Neuronal stem cell (in vitro differentiated cells): ENCODE data around the gene SPATA20.
A peak's percentile ranks its signal among the peaks of the same experiment; 100 is the strongest.

ENCODE experiments used
- DNase-seq: peaks from one replicate; pipeline ENCODE4 v3.0.0-alpha.2; 2013; ENCODE audit warnings: low spot score
- H2AFZ ChIP-seq: one replicate; pipeline ENCODE4 v1.6.1; 2013; ENCODE audit warnings: mild to moderate bottlenecking, low read length, inconsistent platforms
- H2AK5ac ChIP-seq: 2 replicates; pipeline ENCODE4 v1.6.1; 2013; ENCODE audit warnings: low read depth, mild to moderate bottlenecking, inconsistent platforms, low read length, moderate library complexity, mixed read lengths
- H2BK120ac ChIP-seq: 2 replicates; pipeline ENCODE4 v1.6.1; 2013; ENCODE audit warnings: low read depth, mild to moderate bottlenecking, inconsistent platforms, low read length, moderate library complexity, mixed read lengths
- H2BK12ac ChIP-seq: one replicate; pipeline ENCODE4 v1.6.1; 2013; ENCODE audit warnings: low read length, inconsistent platforms
- H2BK15ac ChIP-seq: 2 replicates; pipeline ENCODE4 v1.6.1; 2013; ENCODE audit warnings: mild to moderate bottlenecking, low read length, inconsistent platforms, mixed read lengths
- H2BK5ac ChIP-seq: one replicate; pipeline ENCODE4 v1.6.1; 2013; ENCODE audit warnings: inconsistent platforms, mild to moderate bottlenecking, low read length, moderate library complexity
- H3K14ac ChIP-seq: one replicate; pipeline ENCODE4 v1.6.1; 2013; ENCODE audit warnings: low read length, inconsistent platforms
- H3K18ac ChIP-seq: 2 replicates; pipeline ENCODE4 v1.6.1; 2013; ENCODE audit warnings: low read length, inconsistent platforms
- H3K23ac ChIP-seq: 2 replicates; pipeline ENCODE4 v1.6.1; 2013; ENCODE audit warnings: low read depth, mild to moderate bottlenecking, mixed read lengths, low read length, inconsistent platforms; ENCODE audit not compliant: poor library complexity
- H3K27ac ChIP-seq: replicated peaks from 3 replicates; pipeline ENCODE4 v1.5.1; 2013; ENCODE audit warnings: low read length, inconsistent platforms
- H3K27me3 ChIP-seq, 3 experiments: 2 replicates each; pipeline ENCODE4 v1.6.1; 2013; ENCODE audit warnings: low read length in 3 of 3, mild to moderate bottlenecking in 2 of 3, inconsistent platforms in 1 of 3, low read depth in 1 of 3, mixed read lengths in 1 of 3, moderate library complexity in 1 of 3; ENCODE audit not compliant: control insufficient read depth in 3 of 3, insufficient read depth in 3 of 3
- H3K36me3 ChIP-seq, 2 donors: replicated peaks in 1 of 2; 2 replicates each; pipeline ENCODE4 v1.6.1; 2013; ENCODE audit warnings: low read length in 2 of 2; ENCODE audit not compliant: control insufficient read depth in 2 of 2, insufficient read depth in 2 of 2
- H3K4ac ChIP-seq: 2 replicates; pipeline ENCODE4 v1.6.1; 2013; ENCODE audit warnings: inconsistent platforms, mild to moderate bottlenecking, low read length, moderate library complexity
- H3K4me1 ChIP-seq, 2 donors: 1 replicate in 1 of 2; 2 replicates in 1 of 2; pipeline ENCODE4 v1.6.1; 2013; ENCODE audit warnings: low read length in 2 of 2, low read depth in 1 of 2; ENCODE audit not compliant: control insufficient read depth in 2 of 2, insufficient read depth in 1 of 2
- H3K4me2 ChIP-seq: one replicate; pipeline ENCODE4 v1.6.1; 2013; ENCODE audit warnings: mild to moderate bottlenecking, low read length, inconsistent platforms; ENCODE audit not compliant: insufficient read depth, poor library complexity, severe bottlenecking
- H3K4me3 ChIP-seq, 2 donors: 2 replicates each; pipeline ENCODE4 v1.5.1; 2013; ENCODE audit warnings: low read length in 2 of 2, mild to moderate bottlenecking in 2 of 2, inconsistent platforms in 1 of 2, moderate library complexity in 1 of 2
- H3K79me1 ChIP-seq: one replicate; pipeline ENCODE4 v1.6.1; 2013; ENCODE audit warnings: low read depth, mild to moderate bottlenecking, inconsistent platforms, low read length, moderate library complexity
- H3K9ac ChIP-seq: one replicate; pipeline ENCODE4 v1.6.1; 2013; ENCODE audit warnings: mild to moderate bottlenecking, low read depth, low read length, inconsistent platforms; ENCODE audit not compliant: poor library complexity
- H3K9me3 ChIP-seq, 2 donors: replicated peaks in 1 of 2; 2 replicates each; pipeline versions ENCODE3 to v1.6.1; 2013; ENCODE audit warnings: low read length in 2 of 2, mild to moderate bottlenecking in 2 of 2, inconsistent platforms in 1 of 2, low read depth in 1 of 2, mixed read lengths in 1 of 2, moderate library complexity in 1 of 2; ENCODE audit not compliant: control insufficient read depth in 2 of 2, insufficient read depth in 1 of 2
- H4K8ac ChIP-seq: one replicate; pipeline ENCODE4 v1.6.1; 2013; ENCODE audit warnings: low read depth, mild to moderate bottlenecking, inconsistent platforms, low read length, moderate library complexity
- H4K91ac ChIP-seq: one replicate; pipeline ENCODE4 v1.6.1; 2013; ENCODE audit warnings: low read length, low read depth, mild to moderate bottlenecking, inconsistent platforms; ENCODE audit not compliant: poor library complexity
- WGBS, 2 donors: extraction: QIAGEN DNeasy Blood & Tissue Kit; methylation state at CpG; one replicate each; pipeline ENCODE4 v1.1.7; 2013; ENCODE audit warnings: missing lambda C conversion rate in 2 of 2, mixed read lengths in 1 of 2; ENCODE audit not compliant: insufficient read length in 2 of 2, insufficient replicate concordance in 1 of 2; ENCODE audit errors: extremely low coverage in 2 of 2; 5-methylcytosine and 5-hydroxymethylcytosine counted together

Gene SPATA20

DNA sequence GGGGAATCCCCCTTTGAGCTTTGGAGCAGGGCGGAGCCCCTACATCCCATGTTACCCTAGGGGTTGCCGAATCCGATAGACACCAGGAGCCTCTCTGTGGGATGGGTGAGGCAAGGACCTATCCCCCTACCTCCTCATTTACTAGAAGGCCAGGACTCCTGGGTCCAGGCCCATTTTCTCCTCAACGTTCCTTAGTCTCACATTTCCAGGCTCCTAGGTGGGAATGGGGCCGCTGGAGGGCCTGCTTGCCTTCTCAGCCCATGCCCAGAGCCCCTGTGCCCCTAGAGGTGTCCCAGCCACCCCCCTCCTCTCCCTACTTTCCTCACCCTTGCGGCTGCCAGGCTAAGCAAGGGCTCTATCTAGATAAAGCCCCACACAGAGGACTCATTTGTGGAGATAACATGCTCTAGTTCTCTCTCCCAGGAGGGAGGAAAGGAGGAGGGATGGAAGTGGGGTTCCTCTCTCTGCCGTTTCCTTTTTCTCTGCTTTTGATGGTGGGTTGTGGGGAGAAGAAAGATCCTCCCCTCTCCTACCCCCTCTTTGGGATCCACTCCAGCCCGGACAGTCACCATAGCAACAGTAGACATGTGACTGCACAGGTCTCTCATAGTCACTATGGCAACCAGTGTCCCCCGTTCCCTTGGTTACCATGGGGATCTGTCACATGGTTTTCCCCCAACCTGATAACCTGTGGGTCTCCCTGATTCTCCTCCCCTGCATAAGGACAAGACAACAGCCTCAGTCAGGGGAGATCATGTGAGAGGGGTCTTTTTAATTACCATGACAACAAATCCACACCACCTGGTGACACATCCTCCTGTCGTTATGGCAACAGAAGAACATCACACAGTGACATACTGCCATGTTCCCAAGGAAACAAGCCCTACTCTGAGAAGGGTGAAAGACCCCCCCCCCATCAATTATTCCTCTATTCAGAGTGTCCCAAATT is 18.7 kb downstream of the SPATA20 start:
- H4K8ac ChIP-seq = no peak overlapping the region
- no peaks in the 10 kb centered on the region for H3K36me3 ChIP-seq
- no CpG with 5 or more reads among the region's 10 CpGs for WGBS, 2 donors
- no peak overlapping the region for H4K91ac ChIP-seq
- H3K9ac ChIP-seq = no peak overlapping the region
- peaks cover 5 to 31% (median 30%) of the 10 kb centered on the region in 3 experiments for H3K27me3 ChIP-seq
- peak overlapping the region; percentile 65 for H2BK15ac ChIP-seq
- H3K9me3 ChIP-seq = no peaks in the 10 kb centered on the region
- no peak overlapping the region for H3K4ac ChIP-seq
- H3K27ac ChIP-seq = no peak overlapping the region
- peak overlapping the region; percentile 65 for H2BK120ac ChIP-seq
- no peak overlapping the region for H3K14ac ChIP-seq
- peak overlapping the region; percentile 68 for H3K18ac ChIP-seq
- H3K23ac ChIP-seq = no peak overlapping the region
- no peak overlapping the region for H3K4me3 ChIP-seq
- H3K4me2 ChIP-seq = no peak overlapping the region
- H3K79me1 ChIP-seq = no peaks in the 10 kb centered on the region
- peak overlapping the region; percentile 20 for H2AK5ac ChIP-seq
- peak; percentile 59 for DNase-seq
- peaks cover 53 to 55% of the 10 kb centered on the region in 2 donors for H3K4me1 ChIP-seq
- H2BK12ac ChIP-seq = no peak overlapping the region
- H2AFZ ChIP-seq = peak overlapping the region; percentile 57
- H2BK5ac ChIP-seq = peak overlapping the region; percentile 19

DNA sequence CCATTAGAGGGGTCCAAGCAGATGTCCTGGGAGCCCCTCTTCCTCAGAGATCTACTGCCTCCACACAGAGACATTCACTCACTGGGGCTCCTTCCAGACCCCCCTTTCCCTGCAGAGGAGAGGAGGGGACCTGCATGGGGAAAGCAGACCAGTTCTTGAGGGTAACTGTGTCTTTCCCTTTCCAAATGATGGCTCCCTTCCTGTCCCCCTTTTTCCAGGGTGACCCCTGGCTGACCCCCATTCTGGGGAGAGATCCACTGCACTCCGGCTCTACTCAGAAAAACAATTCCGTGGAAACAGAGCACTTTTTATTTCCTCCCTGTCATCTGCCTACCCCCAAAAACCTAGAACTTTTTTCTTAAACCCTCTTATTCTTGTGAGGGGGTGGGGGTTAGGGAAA is 19.9 kb downstream of the SPATA20 start:
- H3K4ac ChIP-seq = no peak overlapping the region
- peak overlapping the region; percentile 61 for H3K9ac ChIP-seq
- no peak overlapping the region for H3K27ac ChIP-seq
- H2AFZ ChIP-seq = no peak overlapping the region
- H3K36me3 ChIP-seq = no peaks in the 10 kb centered on the region
- no peak for DNase-seq
- H2BK5ac ChIP-seq = peak overlapping the region; percentile 19
- H3K23ac ChIP-seq = no peak overlapping the region
- WGBS, 2 donors = no CpG with 5 or more reads among the region's 2 CpGs
- H3K4me2 ChIP-seq = no peak overlapping the region
- H4K91ac ChIP-seq = no peak overlapping the region
- H3K4me1 ChIP-seq = peaks cover 54 to 57% of the 10 kb centered on the region in 2 donors
- no peaks in the 10 kb centered on the region for H3K9me3 ChIP-seq
- no peak overlapping the region for H2BK120ac ChIP-seq
- no peaks in the 10 kb centered on the region for H3K79me1 ChIP-seq
- H3K27me3 ChIP-seq = peaks cover 5 to 23% (median 22%) of the 10 kb centered on the region in 3 experiments
- no peak overlapping the region for H2BK15ac ChIP-seq
- no peak overlapping the region for H3K4me3 ChIP-seq
- H2AK5ac ChIP-seq = peak overlapping the region; percentile 74
- H3K14ac ChIP-seq = no peak overlapping the region
- H4K8ac ChIP-seq = no peak overlapping the region
- no peak overlapping the region for H3K18ac ChIP-seq
- no peak overlapping the region for H2BK12ac ChIP-seq

DNA sequence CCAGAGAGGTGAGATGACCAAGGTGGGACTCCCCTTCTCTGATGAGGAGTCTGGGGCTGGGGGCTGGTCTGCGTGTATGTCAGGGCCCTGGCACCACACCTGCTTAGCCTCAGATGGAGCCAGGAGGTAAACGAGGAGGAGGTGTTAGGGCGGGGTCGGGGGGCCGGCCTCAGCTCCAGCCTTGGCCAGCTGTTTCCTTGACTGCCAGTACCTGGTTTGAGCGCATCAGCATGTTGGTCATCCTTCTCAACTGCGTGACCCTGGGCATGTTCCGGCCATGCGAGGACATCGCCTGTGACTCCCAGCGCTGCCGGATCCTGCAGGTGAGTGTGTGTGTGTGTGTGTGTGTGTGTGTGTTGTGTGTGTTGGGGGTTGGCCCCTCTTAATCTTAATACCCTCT is 21.7 kb downstream of the SPATA20 start:
- no CpG with 5 or more reads among the region's 12 CpGs for WGBS, 2 donors

DNA sequence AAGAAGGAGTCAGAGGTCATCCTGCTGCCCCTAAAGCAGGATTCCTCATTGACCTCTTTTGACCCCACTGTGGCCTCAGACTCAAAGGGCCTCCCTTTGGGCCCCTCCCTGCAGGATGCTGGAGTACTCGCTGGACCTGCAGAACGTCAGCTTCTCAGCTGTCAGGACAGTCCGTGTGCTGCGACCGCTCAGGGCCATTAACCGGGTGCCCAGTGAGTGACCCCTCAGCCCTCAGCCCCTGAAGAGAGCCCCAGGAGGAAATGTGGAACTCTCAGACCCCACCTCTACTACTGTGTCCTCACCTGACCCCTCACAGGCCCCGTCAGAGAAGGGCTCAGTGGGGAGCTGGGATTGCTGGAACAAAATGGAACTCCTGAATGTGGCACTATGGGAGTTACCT is 22.6 kb downstream of the SPATA20 start:
- Histone ChIP-seq H3K9ac (no peak overlapping the region), H3K4me2 (no peak overlapping the region), H3K79me1 (no peaks in the 10 kb centered on the region), H3K27ac (no peak overlapping the region), H3K4me3 (no peak overlapping the region), H4K8ac (no peak overlapping the region), H3K23ac (no peak overlapping the region), H2BK5ac (no peak overlapping the region), H2BK15ac (no peak overlapping the region), H2AFZ (no peak overlapping the region), H3K4ac (no peak overlapping the region), H2BK12ac (no peak overlapping the region), H3K9me3 (no peaks in the 10 kb centered on the region), H3K18ac (peak overlapping the region; percentile 17), H3K36me3 (no peaks in the 10 kb centered on the region), H2BK120ac (no peak overlapping the region), H3K27me3 (no peaks in the 10 kb centered on the region), H2AK5ac (no peak overlapping the region), H3K14ac (no peak overlapping the region), H3K4me1 (peaks cover 37 to 39% of the 10 kb centered on the region in 2 donors), H4K91ac (no peak overlapping the region)
- no CpG with 5 or more reads among the region's 7 CpGs for WGBS, 2 donors
- DNase-seq = no peak

More for the DNA sequence above, 21.7 kb downstream of the SPATA20 start:
- no peak for DNase-seq
- Histone ChIP-seq H3K9me3 (no peaks in the 10 kb centered on the region), H4K8ac (no peak overlapping the region), H3K14ac (no peak overlapping the region), H3K27ac (no peak overlapping the region), H2BK12ac (no peak overlapping the region), H2AFZ (no peak overlapping the region), H3K4me1 (peaks cover 42 to 47% of the 10 kb centered on the region in 2 donors), H3K4me2 (no peak overlapping the region), H2AK5ac (peak overlapping the region; percentile 67), H3K36me3 (no peaks in the 10 kb centered on the region), H3K9ac (peak overlapping the region; percentile 50), H3K18ac (peak overlapping the region; percentile 60), H2BK120ac (no peak overlapping the region), H3K23ac (no peak overlapping the region), H4K91ac (no peak overlapping the region), H3K79me1 (no peaks in the 10 kb centered on the region), H3K27me3 (peaks cover 0 to 5% (median 5%) of the 10 kb centered on the region in 3 experiments), H3K4me3 (no peak overlapping the region), H2BK5ac (no peak overlapping the region), H2BK15ac (peak overlapping the region; percentile 3), H3K4ac (no peak overlapping the region)
